Measurements from ENCODE around the gene ARAP2. TPM values are rescaled to one million over a fixed set of nuclear protein-coding genes. Genes with fewer than 3 reads are reported as not detected.

The ARAP2 gene
- total RNA-seq, 3 donors from 2014 or later = 21.3 to 71.4 (median 23.2) TPM

DNA sequence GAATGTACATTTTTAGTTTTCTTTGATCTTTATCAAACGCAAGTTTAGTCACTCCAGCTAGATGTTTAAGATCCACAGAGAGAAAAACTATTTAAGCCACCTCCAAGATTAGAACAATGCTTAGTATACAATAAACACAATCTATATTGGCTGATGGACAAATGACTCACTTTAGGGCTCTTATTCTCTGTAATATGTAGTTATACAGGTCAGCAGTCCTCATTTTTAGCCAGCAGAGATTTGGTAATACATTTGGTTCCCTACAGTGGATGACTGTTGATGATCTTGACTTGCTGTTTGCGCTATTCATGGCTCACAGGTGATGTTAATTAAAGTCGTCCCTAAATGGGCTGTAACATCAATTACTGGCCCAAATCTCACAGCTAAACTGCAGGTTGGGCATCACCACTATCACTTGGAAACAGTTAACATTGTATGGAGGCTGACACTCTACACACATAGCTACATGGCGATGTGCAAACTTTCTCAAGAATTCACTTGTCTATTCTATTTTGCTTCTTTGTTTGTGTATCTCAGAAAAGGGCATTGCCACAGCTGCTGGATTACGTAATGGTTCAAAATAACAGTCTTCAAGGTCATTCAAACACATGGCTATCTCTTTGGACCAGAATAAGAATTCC lies 25.3 kb upstream of the ARAP2 start:
- Histone ChIP-seq H3K36me3 (no peaks in the 10 kb centered on the region), H3K27ac (no peak overlapping the region), H3K4me3 (no peak overlapping the region), H3K27me3 (no peaks in the 10 kb centered on the region), H3K9me3 (no peaks in the 10 kb centered on the region), H3K4me1 (no peaks in the 10 kb centered on the region)
- no peak for DNase-seq (ENCODE audit: low spot score in 2 of 2)
- no peak for TF ChIP-seq POLR2AphosphoS5 (IDR thresholded peaks at IDR 0.05)
- TF ChIP-seq CTCF (IDR thresholded peaks at IDR 0.05) = no peak
- no peak for TF ChIP-seq POLR2A (IDR thresholded peaks at IDR 0.05)
- intact Hi-C loops (cut with DNase I; ENCODE audit: low total_unique reads) = no loop called here

- TF ChIP-seq POLR2A (IDR thresholded peaks at IDR 0.05) (no peak), POLR2AphosphoS5 (IDR thresholded peaks at IDR 0.05) (no peak), CTCF (IDR thresholded peaks at IDR 0.05) (no peak)
- intact Hi-C loops (cut with DNase I; ENCODE audit: low total_unique reads) = no loop called here
- H3K36me3 ChIP-seq = no peaks in the 10 kb centered on the region
- no peak overlapping the region for H3K27ac ChIP-seq
- no peak for DNase-seq (ENCODE audit: low spot score in 2 of 2)
- no peaks in the 10 kb centered on the region for H3K9me3 ChIP-seq
- H3K27me3 ChIP-seq = no peaks in the 10 kb centered on the region
- no peaks in the 10 kb centered on the region for H3K4me1 ChIP-seq
- no peak overlapping the region for H3K4me3 ChIP-seq
Measured at GRCh38 chr4:36269101-36269500, 24.8 kb upstream of the ARAP2 start.

DNA sequence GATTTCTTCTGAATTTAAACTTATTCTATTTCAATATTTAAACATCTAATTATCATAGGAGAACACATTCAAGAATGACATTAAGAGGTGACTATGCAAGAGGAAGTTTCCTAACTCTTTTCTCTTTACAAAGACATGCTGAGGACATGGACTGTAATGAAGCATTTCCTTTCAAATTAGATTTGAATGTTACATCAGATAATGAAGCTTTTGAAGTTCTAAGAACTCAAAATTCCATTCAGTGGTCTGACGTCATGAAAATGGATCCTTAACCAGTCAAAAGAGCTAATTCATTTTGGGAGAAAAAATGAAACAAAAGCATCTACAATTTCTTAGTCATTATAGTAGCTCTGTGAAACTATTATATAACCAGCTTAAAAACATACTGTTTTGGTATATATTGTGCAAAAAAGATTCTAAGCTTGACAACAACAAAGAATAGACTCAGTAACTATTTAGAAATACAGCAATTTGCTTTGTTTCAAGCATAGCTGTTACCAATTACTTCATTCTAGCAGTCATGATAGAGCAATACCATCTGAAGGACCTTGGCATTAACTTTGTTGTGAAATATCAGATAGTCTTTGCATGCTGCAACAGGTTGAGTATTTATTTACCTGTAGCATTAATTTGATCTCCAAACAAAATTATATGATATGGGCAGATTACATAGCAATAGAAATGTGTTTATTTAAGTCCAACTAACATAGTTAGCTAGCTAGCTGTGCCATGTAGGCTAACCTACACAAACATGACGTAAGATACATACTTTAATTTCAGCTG lies 23.4 kb upstream of the ARAP2 start:
- TF ChIP-seq CTCF (IDR thresholded peaks at IDR 0.05) (no peak), POLR2A (IDR thresholded peaks at IDR 0.05) (no peak), POLR2AphosphoS5 (IDR thresholded peaks at IDR 0.05) (no peak)
- DNase-seq (ENCODE audit: low spot score in 2 of 2) = no peak
- Histone ChIP-seq H3K27ac (no peak overlapping the region), H3K4me3 (no peak overlapping the region), H3K4me1 (no peaks in the 10 kb centered on the region), H3K9me3 (no peaks in the 10 kb centered on the region), H3K36me3 (no peaks in the 10 kb centered on the region), H3K27me3 (no peaks in the 10 kb centered on the region)
- intact Hi-C loops (cut with DNase I; ENCODE audit: low total_unique reads) = no loop called here

GRCh38 chr4:36264207-36264826 lies 20.0 kb upstream of the ARAP2 start:
- Histone ChIP-seq H3K27me3 (no peaks in the 10 kb centered on the region), H3K9me3 (no peaks in the 10 kb centered on the region), H3K4me1 (no peaks in the 10 kb centered on the region), H3K36me3 (no peaks in the 10 kb centered on the region), H3K4me3 (no peak overlapping the region), H3K27ac (no peak overlapping the region)
- DNase-seq (ENCODE audit: low spot score in 2 of 2) = no peak
- no peak for TF ChIP-seq POLR2A (IDR thresholded peaks at IDR 0.05)
- intact Hi-C loops (cut with DNase I; ENCODE audit: low total_unique reads) = no loop called here

DNA sequence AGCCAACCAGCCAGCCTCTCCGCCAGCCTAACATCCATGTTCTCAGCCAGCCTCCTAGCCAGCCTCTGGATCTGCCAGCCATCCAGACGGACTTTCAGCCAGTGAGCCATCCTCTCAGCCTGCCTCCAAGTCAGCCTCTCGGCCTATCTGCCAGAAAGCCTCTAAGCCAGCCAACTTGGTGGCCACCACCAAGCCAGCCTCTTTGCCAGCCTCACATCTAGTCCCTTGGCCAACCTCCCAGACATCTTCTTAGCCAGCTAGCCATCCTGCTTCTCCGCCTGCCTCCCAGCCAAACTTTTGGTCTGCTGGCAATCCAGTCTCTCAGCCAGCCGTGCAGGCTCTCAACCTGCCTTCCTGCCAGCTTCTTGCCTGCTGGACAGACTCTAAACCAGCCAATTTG lies 16.4 kb upstream of the ARAP2 start:
- Histone ChIP-seq H3K27me3 (no peaks in the 10 kb centered on the region), H3K4me3 (no peak overlapping the region), H3K27ac (no peak overlapping the region), H3K9me3 (no peaks in the 10 kb centered on the region), H3K36me3 (no peaks in the 10 kb centered on the region), H3K4me1 (no peaks in the 10 kb centered on the region)
- TF ChIP-seq POLR2A (IDR thresholded peaks at IDR 0.05) = no peak
- no peak for TF ChIP-seq POLR2AphosphoS5 (IDR thresholded peaks at IDR 0.05)
- TF ChIP-seq CTCF (IDR thresholded peaks at IDR 0.05) = no peak
- DNase-seq (ENCODE audit: low spot score in 2 of 2) = no peak
- intact Hi-C loops (cut with DNase I; ENCODE audit: low total_unique reads) = no loop called here
